Bronchial epithelial cell (primary cell): ENCODE data around the gene SLC19A3. TPM values are rescaled to one million over a fixed set of nuclear protein-coding genes. Genes with fewer than 3 reads are reported as not detected.
"Not testable (repeated sequence)": the region's sequence is repeated elsewhere in the genome, so short reads cannot be mapped to it uniquely, and the experiment has no call there.

Experiments used
- DNase-seq: peaks from one replicate; pipeline ENCODE4 v3.0.0-alpha.2; 2010; ENCODE audit warnings: low read depth
- FAIRE-seq: peaks from 2 replicates; lab custom pipeline; 2011; peaks lifted over from hg19 to GRCh38; lab: Jason Lieb, UNC
- H3K27me3 ChIP-seq: 2 replicates; pipeline ENCODE4 v1.5.1; 2011; ENCODE audit warnings: low read length; ENCODE audit not compliant: control insufficient read depth, insufficient read depth
- H3K36me3 ChIP-seq: 2 replicates; pipeline ENCODE4 v1.5.1; 2011; ENCODE audit warnings: low read length; ENCODE audit not compliant: control insufficient read depth, insufficient read depth
- H3K4me3 ChIP-seq: 2 replicates; pipeline ENCODE4 v1.5.1; 2011; ENCODE audit warnings: mild to moderate bottlenecking, low read depth, low read length, control low read depth
- CTCF ChIP-seq: IDR thresholded peaks from 2 replicates; pipeline ENCODE4 v1.5.1; 2011; ENCODE audit warnings: mild to moderate bottlenecking, moderate library complexity, low read length, control low read depth, inconsistent platforms; ENCODE audit not compliant: insufficient read depth, severe bottlenecking
- total RNA-seq: library from RNA; depleted of rRNA; stranded (reverse); fragments of >200 nt; gene quantifications from 2 replicates; pipeline ENCODE4 v1.2.1, GENCODE V29; 2014

Gene SLC19A3
- total RNA-seq, 1 donor from 2014 or later: not detected

GRCh38 chr2:227684258-227684657, 33.6 kb downstream of the SLC19A3 start:
- no peak overlapping the region for H3K4me3 ChIP-seq
- no peaks in the 10 kb centered on the region for H3K36me3 ChIP-seq
- no peaks in the 10 kb centered on the region for H3K27me3 ChIP-seq
- FAIRE-seq (no peak), DNase-seq (peak; percentile 18)
- no peak for TF ChIP-seq CTCF

GRCh38 chr2:227677928-227678327, 39.9 kb downstream of the SLC19A3 start:
- no peaks in the 10 kb centered on the region for H3K36me3 ChIP-seq
- FAIRE-seq (no peak), DNase-seq (no peak)
- no peak for TF ChIP-seq CTCF
- no peak overlapping the region for H3K4me3 ChIP-seq
- H3K27me3 ChIP-seq: no peaks in the 10 kb centered on the region

GRCh38 chr2:227674485-227674884, 43.3 kb downstream of the SLC19A3 start:
- Histone ChIP-seq H3K36me3 (no peaks in the 10 kb centered on the region), H3K4me3 (no peak overlapping the region), H3K27me3 (no peaks in the 10 kb centered on the region)
- DNase-seq: no peak
- TF ChIP-seq CTCF: no peak
- no peak for FAIRE-seq

GRCh38 chr2:227673620-227674019, 44.2 kb downstream of the SLC19A3 start:
- not testable (repeated sequence) for H3K27me3 ChIP-seq, H3K4me3 ChIP-seq, H3K36me3 ChIP-seq, FAIRE-seq, DNase-seq

- DNase-seq (no peak), FAIRE-seq (no peak)
- no peak overlapping the region for H3K4me3 ChIP-seq
- no peaks in the 10 kb centered on the region for H3K36me3 ChIP-seq
- H3K27me3 ChIP-seq: no peaks in the 10 kb centered on the region
- TF ChIP-seq CTCF: no peak
These were observed 46.5 kb downstream of the SLC19A3 start for GRCh38 chr2:227671170-227671905.

- H3K27me3 ChIP-seq, H3K36me3 ChIP-seq, DNase-seq, H3K4me3 ChIP-seq, FAIRE-seq: not testable (repeated sequence)
These were observed 51.1 kb downstream of the SLC19A3 start, which contains the start of gene SCYGR5 for GRCh38 chr2:227666631-227667170. TSS of gene SCYGR5 (plus strand) at chr2:227666804. CDS start at chr2:227666804, 0 bp downstream.
